Gastroesophageal sphincter (tissue), 3 donors: Measurements from ENCODE around the gene GIPC1.

Source experiments
- EP300 ChIP-seq: sonication (generic); formaldehyde crosslinking; IDR thresholded peaks from one replicate; pipeline ENCODE4 v1.6.1; 2017; ENCODE audit warnings: antibody characterized with exemption, mild to moderate bottlenecking
- POLR2A ChIP-seq, 2 donors: fragments of 450-650 bp; IDR thresholded peaks; one replicate each; pipeline ENCODE4 v1.6.1; 2017; ENCODE audit warnings: antibody characterized with exemption in 2 of 2, mild to moderate bottlenecking in 2 of 2, moderate library complexity in 1 of 2
- POLR2AphosphoS5 ChIP-seq: sonication (generic); formaldehyde crosslinking; IDR thresholded peaks from one replicate; pipeline ENCODE4 v1.6.1; 2017; ENCODE audit warnings: antibody characterized with exemption
- TF ChIP-seq, protein P1 (sequence below), 4 experiments: fragments of 200-600 bp in 2 of 4; fragments of 450-650 bp in 2 of 4; sonication (generic) in 1 of 4; IDR thresholded peaks; one replicate each; pipeline ENCODE4 v1.5.1; 2017 to 2019; ENCODE audit warnings: antibody characterized with exemption in 4 of 4, mild to moderate bottlenecking in 2 of 4, moderate library complexity in 2 of 4

DNA sequence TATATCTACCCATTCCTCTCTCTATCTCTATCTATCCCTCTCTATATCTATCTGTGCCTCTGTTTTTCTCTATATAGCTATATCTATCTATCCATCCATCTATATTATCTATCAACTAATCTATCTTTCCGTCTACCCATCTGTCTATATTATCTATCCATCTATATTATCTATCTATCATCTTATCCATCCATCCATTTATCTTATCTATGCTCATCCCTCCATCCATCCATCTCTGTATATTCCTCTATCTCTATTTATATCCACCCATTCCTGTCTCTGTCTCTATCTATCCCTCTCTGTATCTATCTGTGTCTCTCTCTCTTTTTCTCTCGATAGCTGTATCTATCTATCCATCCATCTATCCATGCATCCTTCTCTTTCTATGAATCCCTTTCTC lies 35.0 kb downstream of the GIPC1 start:
- TF ChIP-seq POLR2A (IDR thresholded peaks at IDR 0.05) (no peak), EP300 (no peak), POLR2AphosphoS5 (no peak)
- TF ChIP-seq, protein P1, sequence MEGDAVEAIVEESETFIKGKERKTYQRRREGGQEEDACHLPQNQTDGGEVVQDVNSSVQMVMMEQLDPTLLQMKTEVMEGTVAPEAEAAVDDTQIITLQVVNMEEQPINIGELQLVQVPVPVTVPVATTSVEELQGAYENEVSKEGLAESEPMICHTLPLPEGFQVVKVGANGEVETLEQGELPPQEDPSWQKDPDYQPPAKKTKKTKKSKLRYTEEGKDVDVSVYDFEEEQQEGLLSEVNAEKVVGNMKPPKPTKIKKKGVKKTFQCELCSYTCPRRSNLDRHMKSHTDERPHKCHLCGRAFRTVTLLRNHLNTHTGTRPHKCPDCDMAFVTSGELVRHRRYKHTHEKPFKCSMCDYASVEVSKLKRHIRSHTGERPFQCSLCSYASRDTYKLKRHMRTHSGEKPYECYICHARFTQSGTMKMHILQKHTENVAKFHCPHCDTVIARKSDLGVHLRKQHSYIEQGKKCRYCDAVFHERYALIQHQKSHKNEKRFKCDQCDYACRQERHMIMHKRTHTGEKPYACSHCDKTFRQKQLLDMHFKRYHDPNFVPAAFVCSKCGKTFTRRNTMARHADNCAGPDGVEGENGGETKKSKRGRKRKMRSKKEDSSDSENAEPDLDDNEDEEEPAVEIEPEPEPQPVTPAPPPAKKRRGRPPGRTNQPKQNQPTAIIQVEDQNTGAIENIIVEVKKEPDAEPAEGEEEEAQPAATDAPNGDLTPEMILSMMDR (IDR thresholded peaks at IDR 0.05), result no peak
